ENCODE results near the gene DYSF. TPM values are rescaled to one million over a fixed set of nuclear protein-coding genes. Genes with fewer than 3 reads are reported as not detected.
A peak's percentile ranks its signal among the peaks of the same experiment; 100 is the strongest.

DYSF gene
- total RNA-seq, 2 experiments from 2014 or later = not detected

GRCh38 chr2:71614976-71615766, 161.8 kb downstream of the DYSF start:
- DNase-seq = peak; percentile 2
- Mint-ChIP-seq H3K4me1 (ENCODE audit: low read depth) (no peaks in the 10 kb centered on the region), H3K36me3 (no peaks in the 10 kb centered on the region), H3K27ac (no peak overlapping the region), H3K9me3 (no peaks in the 10 kb centered on the region), H3K27me3 (peaks cover 3% of the 10 kb centered on the region), H3K4me3 (no peak overlapping the region)
- CTCF ChIA-PET = no interaction called here
- intact Hi-C loops (cut with micrococcal nuclease) = no loop called here
- POLR2A ChIA-PET = no interaction called here

- CTCF ChIA-PET = no interaction called here
- Mint-ChIP-seq H3K4me3 (no peak overlapping the region), H3K4me1 (ENCODE audit: low read depth) (no peaks in the 10 kb centered on the region), H3K27ac (no peak overlapping the region), H3K36me3 (no peaks in the 10 kb centered on the region), H3K9me3 (no peaks in the 10 kb centered on the region), H3K27me3 (peaks cover 3% of the 10 kb centered on the region)
- intact Hi-C loops (cut with micrococcal nuclease) = no loop called here
- POLR2A ChIA-PET = no interaction called here
- no peak for DNase-seq
Observed at GRCh38 chr2:71615767-71616730, 162.7 kb downstream of the DYSF start.

- H3K27ac Mint-ChIP-seq = no peak overlapping the region
- H3K36me3 Mint-ChIP-seq = no peaks in the 10 kb centered on the region
- no peak for DNase-seq
- intact Hi-C loops (cut with micrococcal nuclease) = no loop called here
- peaks cover 3% of the 10 kb centered on the region for H3K27me3 Mint-ChIP-seq
- H3K9me3 Mint-ChIP-seq = no peaks in the 10 kb centered on the region
- ChIA-PET POLR2A (no interaction called here), CTCF (no interaction called here)
- no peaks in the 10 kb centered on the region for H3K4me1 Mint-ChIP-seq (ENCODE audit: low read depth)
- H3K4me3 Mint-ChIP-seq = no peak overlapping the region
Observed at GRCh38 chr2:71617266-71617665, 163.9 kb downstream of the DYSF start.

- POLR2A ChIA-PET = no interaction called here
- no peak for DNase-seq
- H3K27me3 Mint-ChIP-seq = peaks cover 3% of the 10 kb centered on the region
- H3K27ac Mint-ChIP-seq = no peak overlapping the region
- intact Hi-C loops (cut with micrococcal nuclease) = no loop called here
- H3K9me3 Mint-ChIP-seq = no peaks in the 10 kb centered on the region
- H3K36me3 Mint-ChIP-seq = no peaks in the 10 kb centered on the region
- CTCF ChIA-PET = no interaction called here
- no peak overlapping the region for H3K4me3 Mint-ChIP-seq
- no peaks in the 10 kb centered on the region for H3K4me1 Mint-ChIP-seq (ENCODE audit: low read depth)
Observed at GRCh38 chr2:71618327-71619113, 165.2 kb downstream of the DYSF start.

GRCh38 chr2:71619230-71619741, 165.9 kb downstream of the DYSF start:
- no peaks in the 10 kb centered on the region for H3K36me3 Mint-ChIP-seq
- no peaks in the 10 kb centered on the region for H3K9me3 Mint-ChIP-seq
- DNase-seq = peak; percentile 7
- H3K4me3 Mint-ChIP-seq = no peak overlapping the region
- ChIA-PET POLR2A (no interaction called here), CTCF (no interaction called here)
- intact Hi-C loops (cut with micrococcal nuclease) = no loop called here
- peaks cover 3% of the 10 kb centered on the region for H3K27me3 Mint-ChIP-seq
- H3K27ac Mint-ChIP-seq = no peak overlapping the region
- no peaks in the 10 kb centered on the region for H3K4me1 Mint-ChIP-seq (ENCODE audit: low read depth)

- Mint-ChIP-seq H3K36me3 (no peaks in the 10 kb centered on the region), H3K9me3 (no peaks in the 10 kb centered on the region), H3K27ac (no peak overlapping the region), H3K27me3 (peaks cover 3% of the 10 kb centered on the region), H3K4me3 (no peak overlapping the region), H3K4me1 (ENCODE audit: low read depth) (no peaks in the 10 kb centered on the region)
- DNase-seq = no peak
- POLR2A ChIA-PET = no interaction called here
- CTCF ChIA-PET = no interaction called here
- intact Hi-C loops (cut with micrococcal nuclease) = no loop called here
Observed at GRCh38 chr2:71620116-71620515, 166.8 kb downstream of the DYSF start.

GRCh38 chr2:71620851-71621251, 167.5 kb downstream of the DYSF start:
- H3K9me3 Mint-ChIP-seq = no peaks in the 10 kb centered on the region
- no peaks in the 10 kb centered on the region for H3K4me1 Mint-ChIP-seq (ENCODE audit: low read depth)
- ChIA-PET POLR2A (no interaction called here), CTCF (no interaction called here)
- DNase-seq = peak; percentile 3
- H3K4me3 Mint-ChIP-seq = no peak overlapping the region
- H3K27me3 Mint-ChIP-seq = peaks cover 3% of the 10 kb centered on the region
- intact Hi-C loops (cut with micrococcal nuclease) = no loop called here
- no peaks in the 10 kb centered on the region for H3K36me3 Mint-ChIP-seq
- H3K27ac Mint-ChIP-seq = no peak overlapping the region

- H3K9me3 Mint-ChIP-seq = no peaks in the 10 kb centered on the region
- CTCF ChIA-PET = no interaction called here
- no peak overlapping the region for H3K27ac Mint-ChIP-seq
- H3K4me3 Mint-ChIP-seq = no peak overlapping the region
- DNase-seq = no peak
- no peaks in the 10 kb centered on the region for H3K4me1 Mint-ChIP-seq (ENCODE audit: low read depth)
- intact Hi-C loops (cut with micrococcal nuclease) = no loop called here
- POLR2A ChIA-PET = no interaction called here
- no peaks in the 10 kb centered on the region for H3K36me3 Mint-ChIP-seq
- peaks cover 14% of the 10 kb centered on the region for H3K27me3 Mint-ChIP-seq
Observed at GRCh38 chr2:71629273-71629672, 175.9 kb downstream of the DYSF start.

GRCh38 chr2:71629771-71630453, 176.6 kb downstream of the DYSF start:
- Mint-ChIP-seq H3K27me3 (peaks cover 14% of the 10 kb centered on the region), H3K27ac (no peak overlapping the region), H3K4me3 (no peak overlapping the region), H3K9me3 (no peaks in the 10 kb centered on the region), H3K36me3 (no peaks in the 10 kb centered on the region), H3K4me1 (ENCODE audit: low read depth) (no peaks in the 10 kb centered on the region)
- no peak for DNase-seq
- intact Hi-C loops (cut with micrococcal nuclease) = no loop called here
- POLR2A ChIA-PET = no interaction called here
- CTCF ChIA-PET = no interaction called here

GRCh38 chr2:71630454-71631328, 177.3 kb downstream of the DYSF start:
- Mint-ChIP-seq H3K4me3 (no peak overlapping the region), H3K9me3 (no peaks in the 10 kb centered on the region), H3K4me1 (ENCODE audit: low read depth) (no peaks in the 10 kb centered on the region), H3K27me3 (peaks cover 14% of the 10 kb centered on the region), H3K36me3 (no peaks in the 10 kb centered on the region), H3K27ac (no peak overlapping the region)
- intact Hi-C loops (cut with micrococcal nuclease) = no loop called here
- ChIA-PET CTCF (no interaction called here), POLR2A (no interaction called here)
- DNase-seq = no peak

- H3K36me3 Mint-ChIP-seq = no peaks in the 10 kb centered on the region
- H3K9me3 Mint-ChIP-seq = no peaks in the 10 kb centered on the region
- no peak overlapping the region for H3K4me3 Mint-ChIP-seq
- POLR2A ChIA-PET = no interaction called here
- intact Hi-C loops (cut with micrococcal nuclease) = no loop called here
- CTCF ChIA-PET = no interaction called here
- H3K27ac Mint-ChIP-seq = no peak overlapping the region
- H3K4me1 Mint-ChIP-seq (ENCODE audit: low read depth) = no peaks in the 10 kb centered on the region
- peaks cover 14% of the 10 kb centered on the region for H3K27me3 Mint-ChIP-seq
- no peak for DNase-seq
Observed at GRCh38 chr2:71631411-71631931, 178.1 kb downstream of the DYSF start.
